GM12878 (cell line): ENCODE measurements around the gene APOBEC2. TPM values are rescaled to one million over a fixed set of nuclear protein-coding genes. Genes with fewer than 3 reads are reported as not detected.

ENCODE experiments used
- ATAC-seq: fragments of 200-7000 bp; cut with Tn5 transposase; 3 replicates; pipeline ENCODE4 v1.9.1; 2020; ENCODE audit warnings: mild to moderate bottlenecking, moderate library complexity
- BruUV-seq: library from RNA; stranded (reverse); fragments of 400-500 nt; replicated peaks from 2 replicates; lab custom pipeline; 2021; lab: Mats Ljungman, UMichigan
- CTCF ChIA-PET: fragments of 300-600 bp; sonication (Branson Sonifier 250); formaldehyde crosslinking; extraction: SDS; loops from one replicate; lab custom pipeline; 2021; ENCODE audit warnings: inconsistent platforms; lab: Yijun Ruan, JAX
- POLR2A ChIA-PET: fragments of 350-600 bp; formaldehyde crosslinking; extraction: SDS; loops from one replicate; lab custom pipeline; 2021; ENCODE audit warnings: inconsistent platforms; lab: Charles Lee
- RAD21 ChIA-PET: fragments of 300-600 bp; sonication (Branson Sonifier 250); formaldehyde crosslinking; loops from one replicate; lab custom pipeline; 2023; ENCODE audit warnings: antibody characterized with exemption; ENCODE audit not compliant: unreplicated experiment; lab: Charles Lee
- SMC1A ChIA-PET: fragments of 300-600 bp; sonication (Branson Sonifier 250); formaldehyde crosslinking; loops from one replicate; lab custom pipeline; 2023; ENCODE audit not compliant: unreplicated experiment, uncharacterized antibody; lab: Charles Lee
- DNase-seq: peaks from one replicate; pipeline ENCODE4 v3.0.0-alpha.2; 2011; ENCODE audit warnings: low read depth, low spot score
- FAIRE-seq: peaks from 3 replicates; lab custom pipeline; 2011; peaks lifted over from hg19 to GRCh38; lab: Jason Lieb, UNC
- H2AFZ ChIP-seq: 2 replicates; pipeline ENCODE4 v1.6.0; 2011; ENCODE audit warnings: low read depth, low read length, control low read depth; ENCODE audit not compliant: control insufficient read depth
- H3K27ac ChIP-seq: 2 replicates; pipeline ENCODE4 v1.5.1; 2011; ENCODE audit warnings: control low read depth; ENCODE audit not compliant: control insufficient read depth, insufficient read depth
- H3K27me3 ChIP-seq, 2 experiments: replicated peaks in 1 of 2; 2 replicates each; pipeline versions ENCODE4 v1.6.0 to v1.6.1; 2011; ENCODE audit warnings: low read length in 1 of 2; ENCODE audit not compliant: control insufficient read depth in 2 of 2, insufficient read depth in 2 of 2
- H3K36me3 ChIP-seq, 2 experiments: 2 replicates each; pipeline ENCODE4 v1.5.1; 2011; ENCODE audit warnings: low read length in 1 of 2; ENCODE audit not compliant: control insufficient read depth in 2 of 2, insufficient read depth in 2 of 2
- H3K4me1 ChIP-seq: 2 replicates; pipeline ENCODE4 v1.6.1; 2011; ENCODE audit warnings: mild to moderate bottlenecking, low read length, moderate library complexity, mixed read lengths; ENCODE audit not compliant: control insufficient read depth, insufficient read depth
- H3K4me2 ChIP-seq: 2 replicates; pipeline ENCODE4 v1.6.0; 2011; ENCODE audit warnings: control low read depth; ENCODE audit not compliant: control insufficient read depth, insufficient read depth
- H3K4me3 ChIP-seq: fragments of 200-600 bp; sonication (generic); 2 replicates; pipeline ENCODE4 v1.5.1; 2016
- H3K79me2 ChIP-seq: 2 replicates; pipeline ENCODE4 v1.6.0; 2011; ENCODE audit warnings: low read length; ENCODE audit not compliant: control insufficient read depth, insufficient read depth
- H3K9ac ChIP-seq: 2 replicates; pipeline ENCODE4 v1.8.0; 2011; ENCODE audit warnings: low read length, control low read depth, mixed read lengths; ENCODE audit not compliant: control insufficient read depth, insufficient read depth
- H3K9me3 ChIP-seq: replicated peaks from 3 replicates; pipeline ENCODE4 v1.5.1; 2011; ENCODE audit warnings: mild to moderate bottlenecking, low read length; ENCODE audit not compliant: control insufficient read depth, insufficient read depth
- H4K20me1 ChIP-seq: 2 replicates; pipeline ENCODE4 v1.6.0; 2011; ENCODE audit not compliant: control insufficient read depth, insufficient read depth
- CBX5 ChIP-seq: sonication (generic); IDR thresholded peaks from 2 replicates; pipeline ENCODE4 v1.6.1; 2016; ENCODE audit warnings: low read depth, moderate library complexity, mild to moderate bottlenecking, inconsistent platforms
- ESRRA ChIP-seq: IDR thresholded peaks from 2 replicates; pipeline ENCODE4 v1.6.1; 2012; ENCODE audit warnings: mild to moderate bottlenecking, low read length, improper control_type of control experiment
- FOXK2 ChIP-seq: fragments of 450-650 bp; IDR thresholded peaks from 2 replicates; pipeline ENCODE4 v1.6.1; 2017; ENCODE audit warnings: mild to moderate bottlenecking, moderate library complexity
- IRF4 ChIP-seq: IDR thresholded peaks from 2 replicates; pipeline ENCODE4 v1.6.1; 2011; ENCODE audit warnings: low read depth, low read length
- MYB ChIP-seq: fragments of 150-350 bp; IDR thresholded peaks from 2 replicates; pipeline ENCODE4 v1.6.1; 2014; ENCODE audit warnings: mild to moderate bottlenecking, low read depth, low read length, borderline replicate concordance
- NFIC ChIP-seq: IDR thresholded peaks from 2 replicates; pipeline ENCODE4 v1.6.1; 2012; ENCODE audit warnings: low read depth, mild to moderate bottlenecking, inconsistent platforms, low read length, moderate library complexity
- RBBP5 ChIP-seq: fragments of 200-600 bp; sonication (generic); conservative IDR thresholded peaks from 2 replicates; pipeline ENCODE4 v1.6.1; 2016
- ZNF24 ChIP-seq: fragments of 450-650 bp; IDR thresholded peaks from 2 replicates; pipeline ENCODE4 v1.6.1; 2017; ENCODE audit warnings: antibody characterized with exemption, mild to moderate bottlenecking
- ZSCAN29 ChIP-seq: fragments of 450-650 bp; IDR thresholded peaks from 2 replicates; pipeline ENCODE4 v1.6.1; 2017; ENCODE audit warnings: mild to moderate bottlenecking, moderate library complexity
- WGBS: methylation state at CpG from one replicate; pipeline ENCODE4 v1.1.6; 2016; ENCODE audit warnings: low lambda C conversion rate; ENCODE audit not compliant: insufficient replicate concordance, insufficient coverage; ENCODE audit errors: missing lambda C conversion rate; 5-methylcytosine and 5-hydroxymethylcytosine counted together
- in situ Hi-C: fragments of 300-500 bp; cut with MboI; formaldehyde crosslinking; loops from 9 replicates; pipeline ENCODE4 v1.14.3; 2018; ENCODE audit warnings: mixed read lengths
- intact Hi-C: fragments of 100-400 bp; cut with micrococcal nuclease; formaldehyde crosslinking; loops from one replicate; pipeline ENCODE4 v1.14.2; 2022; ENCODE audit not compliant: unreplicated experiment
- polyA plus RNA-seq, 11 experiments: library from polyadenylated mRNA; depleted of rRNA in 4 of 11; unstranded in 6 of 11; stranded (reverse) in 5 of 11; fragments of >200 nt; fragmentation: Nextera tagmentation in 4 of 11; fragmentation: Illumina TruSeq in 1 of 11; extraction: Ambion mirVana in 4 of 11; extraction: Trizol in 1 of 11; gene quantifications; 1 replicate in 1 of 11; 2 replicates in 10 of 11; pipeline versions ENCODE4 v1.2.1 to v1.2.3, GENCODE V29; 2011 to 2016; ENCODE audit warnings: inconsistent platforms in 2 of 11, missing spikeins in 2 of 11, low read depth in 1 of 11
- total RNA-seq, 4 experiments: library from RNA; depleted of rRNA in 3 of 4; stranded (reverse); fragments of >200 nt in 3 of 4; fragmentation: Illumina TruSeq in 1 of 4; extraction: Trizol in 1 of 4; gene quantifications; 2 replicates each; pipeline versions ENCODE4 v1.2.1 to v1.2.3, GENCODE V29; 2013 to 2021
- TF ChIP-seq, protein P1 (sequence below): fragments of 450-650 bp; IDR thresholded peaks from 2 replicates; pipeline ENCODE4 v1.6.1; 2017; ENCODE audit warnings: low read depth, mild to moderate bottlenecking, moderate library complexity
- TF ChIP-seq, protein P2 (sequence below): IDR thresholded peaks from 2 replicates; pipeline ENCODE4 v1.6.1; 2011; ENCODE audit warnings: mild to moderate bottlenecking, low read depth, low read length, moderate library complexity; ENCODE audit not compliant: insufficient replicate concordance

The APOBEC2 gene
- total and polyA plus RNA-seq, 10 of the 15 experiments (the other 5 are each of a cell fraction or from before 2014, with no cell fraction given), result 0.11 to 1.4 (median 0.87) TPM; not detected in 6

DNA sequence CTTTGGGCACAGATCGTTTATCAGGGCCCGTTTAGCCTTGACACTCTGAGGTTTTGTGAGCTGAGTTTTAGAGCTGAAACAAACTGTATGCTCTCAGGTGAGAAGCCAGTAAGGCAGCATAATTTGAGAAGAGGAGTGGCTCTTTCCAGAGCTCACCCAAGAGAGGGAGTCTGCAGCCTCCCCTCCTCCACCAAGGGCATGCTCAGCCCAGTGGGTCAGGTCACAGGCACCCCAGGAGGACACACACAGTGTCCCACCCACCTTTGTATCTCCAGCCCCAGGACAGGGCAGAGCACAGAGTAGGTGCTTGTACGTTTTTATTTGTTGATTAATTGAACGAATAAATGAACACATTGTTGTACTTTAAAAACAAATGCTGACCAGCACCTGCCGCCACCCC, 7.3 kb upstream of the APOBEC2 start:
- CTCF ChIA-PET, result interaction anchor here (0.7 to 2.8 kb wide), 5 partner anchors 8 to 18 kb away, joined by 3 to 12 read pairs (median 3); no protein-coding TSS in a partner anchor
- in situ Hi-C loops (no loop called here), intact Hi-C loops (no loop called here)
- Histone ChIP-seq H3K9ac (no peak overlapping the region), H3K9me3 (no peaks in the 10 kb centered on the region), H3K36me3 (no peaks in the 10 kb centered on the region), H3K79me2 (no peaks in the 10 kb centered on the region), H3K27ac (no peak overlapping the region), H4K20me1 (no peaks in the 10 kb centered on the region), H3K4me1 (no peaks in the 10 kb centered on the region), H3K27me3 (no peaks in the 10 kb centered on the region), H2AFZ (no peak overlapping the region), H3K4me2 (no peak overlapping the region), H3K4me3 (no peak overlapping the region)
- SMC1A ChIA-PET, result interaction anchor here (1.4 kb wide), 1 partner anchor 137 kb away, joined by 3 read pairs; no protein-coding TSS in a partner anchor
- BruUV-seq, result no TSS peak
- FAIRE-seq (no peak), DNase-seq (no peak), ATAC-seq (no peak)
- TF ChIP-seq IRF4, result no peak
- no peak for TF ChIP-seq FOXK2
- TF ChIP-seq ESRRA, result no peak
- no peak for TF ChIP-seq CBX5
- no peak for TF ChIP-seq MYB
- TF ChIP-seq, protein P1, sequence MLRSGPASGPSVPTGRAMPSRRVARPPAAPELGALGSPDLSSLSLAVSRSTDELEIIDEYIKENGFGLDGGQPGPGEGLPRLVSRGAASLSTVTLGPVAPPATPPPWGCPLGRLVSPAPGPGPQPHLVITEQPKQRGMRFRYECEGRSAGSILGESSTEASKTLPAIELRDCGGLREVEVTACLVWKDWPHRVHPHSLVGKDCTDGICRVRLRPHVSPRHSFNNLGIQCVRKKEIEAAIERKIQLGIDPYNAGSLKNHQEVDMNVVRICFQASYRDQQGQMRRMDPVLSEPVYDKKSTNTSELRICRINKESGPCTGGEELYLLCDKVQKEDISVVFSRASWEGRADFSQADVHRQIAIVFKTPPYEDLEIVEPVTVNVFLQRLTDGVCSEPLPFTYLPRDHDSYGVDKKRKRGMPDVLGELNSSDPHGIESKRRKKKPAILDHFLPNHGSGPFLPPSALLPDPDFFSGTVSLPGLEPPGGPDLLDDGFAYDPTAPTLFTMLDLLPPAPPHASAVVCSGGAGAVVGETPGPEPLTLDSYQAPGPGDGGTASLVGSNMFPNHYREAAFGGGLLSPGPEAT, result no peak
- TF ChIP-seq ZNF24, result no peak
- no peak for TF ChIP-seq ZSCAN29
- no peak for TF ChIP-seq RBBP5
- TF ChIP-seq, protein P2, sequence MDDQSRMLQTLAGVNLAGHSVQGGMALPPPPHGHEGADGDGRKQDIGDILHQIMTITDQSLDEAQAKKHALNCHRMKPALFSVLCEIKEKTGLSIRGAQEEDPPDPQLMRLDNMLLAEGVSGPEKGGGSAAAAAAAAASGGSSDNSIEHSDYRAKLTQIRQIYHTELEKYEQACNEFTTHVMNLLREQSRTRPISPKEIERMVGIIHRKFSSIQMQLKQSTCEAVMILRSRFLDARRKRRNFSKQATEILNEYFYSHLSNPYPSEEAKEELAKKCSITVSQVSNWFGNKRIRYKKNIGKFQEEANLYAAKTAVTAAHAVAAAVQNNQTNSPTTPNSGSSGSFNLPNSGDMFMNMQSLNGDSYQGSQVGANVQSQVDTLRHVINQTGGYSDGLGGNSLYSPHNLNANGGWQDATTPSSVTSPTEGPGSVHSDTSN, result no peak
- TF ChIP-seq NFIC, result no peak
- WGBS, result 55% methylated on average over 5 of the region's 5 CpGs
- RAD21 ChIA-PET, result no interaction called here
- POLR2A ChIA-PET, result no interaction called here
